Measurements from ENCODE around the gene RARA. TPM values are rescaled to one million over a fixed set of nuclear protein-coding genes. Genes with fewer than 3 reads are reported as not detected.
"Not testable (repeated sequence)": the region's sequence is repeated elsewhere in the genome, so short reads cannot be mapped to it uniquely, and the experiment has no call there.

The RARA gene
- total RNA-seq, 2 donors from 2014 or later: 46.8 to 73.4 TPM

- ATAC-seq (ENCODE audit: insufficient number of reproducible peaks, low FRiP score, low read depth) (no peak), DNase-seq (ENCODE audit: low spot score) (no peak)
- Histone ChIP-seq H3K27ac (no peak overlapping the region), H3K27me3 (replicated peaks; ENCODE audit: insufficient read depth) (no peaks in the 10 kb centered on the region), H3K36me3 (no peaks in the 10 kb centered on the region), H3K9me3 (no peaks in the 10 kb centered on the region), H3K4me3 (no peak overlapping the region), H3K4me1 (ENCODE audit: control insufficient read depth in 1 of 2, low read depth in 2 of 2) (no peaks in the 10 kb centered on the region)
- TF ChIP-seq, protein P1, sequence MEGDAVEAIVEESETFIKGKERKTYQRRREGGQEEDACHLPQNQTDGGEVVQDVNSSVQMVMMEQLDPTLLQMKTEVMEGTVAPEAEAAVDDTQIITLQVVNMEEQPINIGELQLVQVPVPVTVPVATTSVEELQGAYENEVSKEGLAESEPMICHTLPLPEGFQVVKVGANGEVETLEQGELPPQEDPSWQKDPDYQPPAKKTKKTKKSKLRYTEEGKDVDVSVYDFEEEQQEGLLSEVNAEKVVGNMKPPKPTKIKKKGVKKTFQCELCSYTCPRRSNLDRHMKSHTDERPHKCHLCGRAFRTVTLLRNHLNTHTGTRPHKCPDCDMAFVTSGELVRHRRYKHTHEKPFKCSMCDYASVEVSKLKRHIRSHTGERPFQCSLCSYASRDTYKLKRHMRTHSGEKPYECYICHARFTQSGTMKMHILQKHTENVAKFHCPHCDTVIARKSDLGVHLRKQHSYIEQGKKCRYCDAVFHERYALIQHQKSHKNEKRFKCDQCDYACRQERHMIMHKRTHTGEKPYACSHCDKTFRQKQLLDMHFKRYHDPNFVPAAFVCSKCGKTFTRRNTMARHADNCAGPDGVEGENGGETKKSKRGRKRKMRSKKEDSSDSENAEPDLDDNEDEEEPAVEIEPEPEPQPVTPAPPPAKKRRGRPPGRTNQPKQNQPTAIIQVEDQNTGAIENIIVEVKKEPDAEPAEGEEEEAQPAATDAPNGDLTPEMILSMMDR (IDR thresholded peaks at IDR 0.05): no peak
Observed at GRCh38 chr17:40373324-40373723, 64.3 kb downstream of the RARA start.

GRCh38 chr17:40373999-40374398, 65.0 kb downstream of the RARA start:
- Histone ChIP-seq H3K9me3 (no peaks in the 10 kb centered on the region), H3K27me3 (replicated peaks; ENCODE audit: insufficient read depth) (no peaks in the 10 kb centered on the region), H3K4me1 (ENCODE audit: control insufficient read depth in 1 of 2, low read depth in 2 of 2) (no peaks in the 10 kb centered on the region), H3K27ac (no peak overlapping the region), H3K4me3 (no peak overlapping the region), H3K36me3 (no peaks in the 10 kb centered on the region)
- no peak for DNase-seq (ENCODE audit: low spot score)
- no peak for ATAC-seq (ENCODE audit: insufficient number of reproducible peaks, low FRiP score, low read depth)
- TF ChIP-seq, protein P1 (IDR thresholded peaks at IDR 0.05): no peak

DNA sequence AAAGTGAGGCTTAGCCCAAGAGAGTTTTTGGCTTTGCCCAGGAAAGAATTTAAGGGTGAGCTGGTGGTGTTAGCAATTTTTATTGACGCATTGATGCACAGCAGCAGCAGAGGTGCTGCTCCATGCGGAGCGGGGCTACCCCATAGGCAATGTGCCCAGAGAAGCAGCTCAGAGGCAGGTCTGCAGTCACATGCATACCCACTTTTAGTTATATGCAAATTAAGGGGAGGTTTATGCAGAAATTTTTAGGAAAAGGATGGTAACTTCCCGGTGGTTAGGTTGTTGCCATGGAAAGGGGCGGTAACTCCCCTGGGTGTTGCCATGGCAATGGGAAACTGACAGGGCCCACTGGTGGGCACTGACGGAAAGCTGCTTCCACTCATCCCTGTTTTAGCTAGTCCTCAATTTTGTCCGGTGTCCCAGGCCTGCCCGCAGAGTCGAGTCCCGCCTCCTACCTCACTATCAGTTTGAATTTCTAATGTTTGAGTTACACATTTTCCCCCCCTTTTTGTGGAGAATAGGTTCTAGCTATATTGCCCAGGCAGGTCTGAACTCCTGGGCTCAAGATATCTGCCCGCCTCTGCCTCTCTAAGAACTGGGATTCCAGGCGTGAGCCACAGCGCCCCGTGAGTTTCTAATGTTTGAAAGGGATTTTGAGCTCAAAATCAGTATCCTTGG, 66.0 kb downstream of the RARA start:
- no peaks in the 10 kb centered on the region for H3K36me3 ChIP-seq
- no peaks in the 10 kb centered on the region for H3K4me1 ChIP-seq (ENCODE audit: control insufficient read depth in 1 of 2, low read depth in 2 of 2)
- ATAC-seq (ENCODE audit: insufficient number of reproducible peaks, low FRiP score, low read depth) (no peak), DNase-seq (ENCODE audit: low spot score) (no peak)
- no peak overlapping the region for H3K27ac ChIP-seq
- H3K9me3 ChIP-seq: no peaks in the 10 kb centered on the region
- H3K27me3 ChIP-seq (replicated peaks; ENCODE audit: insufficient read depth): no peaks in the 10 kb centered on the region
- no peak overlapping the region for H3K4me3 ChIP-seq
- TF ChIP-seq, protein P1 (IDR thresholded peaks at IDR 0.05): no peak

DNA sequence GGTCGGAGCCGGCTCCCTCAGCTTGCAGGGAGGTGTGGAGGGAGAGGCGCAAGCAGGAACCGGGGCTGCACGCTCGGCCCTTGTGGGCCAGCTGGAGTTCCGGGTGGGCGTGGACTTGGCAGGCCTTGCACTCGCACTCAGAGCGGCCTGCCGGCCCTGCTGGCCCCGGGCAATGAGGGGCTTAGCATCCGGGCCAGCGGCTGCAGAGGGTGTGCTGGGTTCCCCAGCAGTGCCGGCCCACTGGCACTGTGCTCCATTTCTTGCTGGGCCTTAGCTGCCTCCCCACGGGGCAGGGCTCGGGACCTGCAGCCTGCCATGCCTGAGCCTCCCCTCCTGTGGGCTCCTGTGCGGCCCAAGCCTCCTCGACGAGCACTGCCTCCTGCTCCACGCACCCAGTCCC, 66.8 kb downstream of the RARA start:
- ATAC-seq (ENCODE audit: insufficient number of reproducible peaks, low FRiP score, low read depth); H3K9me3 ChIP-seq: not testable (repeated sequence)

DNA sequence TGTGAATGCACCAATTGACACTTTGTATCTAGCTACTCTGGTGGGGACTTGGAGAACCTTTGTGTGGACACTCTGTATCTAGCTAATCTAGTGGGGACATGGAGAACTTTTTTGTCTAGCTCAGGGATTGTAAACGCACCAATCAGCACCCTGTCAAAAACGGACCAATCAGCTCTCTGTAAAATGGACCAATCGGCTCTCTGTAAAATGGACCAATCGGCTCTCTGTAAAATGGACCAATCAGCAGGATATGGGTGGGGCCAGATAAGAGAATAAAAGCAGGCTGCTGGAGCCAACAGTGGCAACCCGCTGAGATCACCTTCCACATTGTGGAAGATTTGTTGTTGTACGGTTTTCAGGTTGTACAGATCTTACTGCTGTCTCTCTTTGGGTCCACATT, 67.6 kb downstream of the RARA start:
- H3K36me3 ChIP-seq; DNase-seq (ENCODE audit: low spot score); H3K27ac ChIP-seq; H3K27me3 ChIP-seq (replicated peaks; ENCODE audit: insufficient read depth); H3K9me3 ChIP-seq; H3K4me1 ChIP-seq (ENCODE audit: control insufficient read depth in 1 of 2, low read depth in 2 of 2); ATAC-seq (ENCODE audit: insufficient number of reproducible peaks, low FRiP score, low read depth); H3K4me3 ChIP-seq: not testable (repeated sequence)

More for the DNA sequence above, 66.8 kb downstream of the RARA start:
- not testable (repeated sequence) for H3K27me3 ChIP-seq (replicated peaks; ENCODE audit: insufficient read depth); H3K4me1 ChIP-seq (ENCODE audit: control insufficient read depth in 1 of 2, low read depth in 2 of 2); H3K36me3 ChIP-seq; H3K4me3 ChIP-seq; H3K27ac ChIP-seq; DNase-seq (ENCODE audit: low spot score)

DNA sequence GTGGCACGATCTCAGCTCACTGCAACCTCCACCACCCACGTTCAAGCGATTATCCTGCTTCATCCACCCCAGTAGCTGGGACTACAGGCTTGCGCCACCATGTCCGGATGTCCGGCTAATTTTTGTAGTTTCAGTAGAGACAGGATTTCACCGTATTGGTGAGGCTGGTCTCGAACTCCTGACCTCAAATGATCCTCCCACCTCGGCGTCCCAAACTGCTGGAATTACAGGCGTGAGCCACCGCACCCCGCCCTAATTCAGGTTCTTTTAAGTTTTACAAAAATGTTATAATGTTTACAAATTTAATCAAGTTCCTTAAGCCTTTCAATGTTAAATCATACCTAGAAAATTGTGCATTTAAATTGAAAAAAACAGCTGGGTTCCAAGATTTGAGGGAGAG, 68.9 kb downstream of the RARA start:
- Histone ChIP-seq H3K36me3 (no peaks in the 10 kb centered on the region), H3K4me1 (ENCODE audit: control insufficient read depth in 1 of 2, low read depth in 2 of 2) (no peaks in the 10 kb centered on the region), H3K27me3 (replicated peaks; ENCODE audit: insufficient read depth) (no peaks in the 10 kb centered on the region), H3K9me3 (no peaks in the 10 kb centered on the region), H3K4me3 (no peak overlapping the region), H3K27ac (no peak overlapping the region)
- TF ChIP-seq, protein P1 (IDR thresholded peaks at IDR 0.05): no peak
- ATAC-seq (ENCODE audit: insufficient number of reproducible peaks, low FRiP score, low read depth): no peak
- no peak for DNase-seq (ENCODE audit: low spot score)

Measured in thoracic aorta (tissue), 2 donors.